Sigmoid colon (tissue), 7 donors: ENCODE data around the gene ZFYVE26. TPM values are rescaled to one million over a fixed set of nuclear protein-coding genes. Genes with fewer than 3 reads are reported as not detected.

Experiments
- DNase-seq: peaks from one replicate; pipeline ENCODE4 v3.0.0-alpha.2; 2019
- H3K27ac ChIP-seq, 4 donors: fragments of 200-600 bp; sonication (generic); one replicate each; pipeline ENCODE4 v1.5.1; 2016 to 2019; ENCODE audit warnings: mild to moderate bottlenecking in 1 of 4
- H3K27me3 ChIP-seq, 3 donors: fragments of 200-600 bp; sonication (generic); one replicate each; pipeline ENCODE4 v1.5.1; 2019; ENCODE audit warnings: mild to moderate bottlenecking in 1 of 3
- H3K36me3 ChIP-seq, 4 donors: fragments of 200-600 bp; sonication (generic); one replicate each; pipeline ENCODE4 v1.5.1; 2016 to 2019
- H3K4me1 ChIP-seq, 4 donors: fragments of 200-600 bp; sonication (generic); one replicate each; pipeline ENCODE4 v1.5.1; 2017 to 2019
- H3K4me3 ChIP-seq, 4 donors: fragments of 200-600 bp; sonication (generic); one replicate each; pipeline ENCODE4 v1.5.1; 2017 to 2019; ENCODE audit warnings: mild to moderate bottlenecking in 2 of 4, moderate library complexity in 1 of 4
- H3K9me3 ChIP-seq, 4 donors: fragments of 200-600 bp in 3 of 4; sonication (generic) in 3 of 4; one replicate each; pipeline versions ENCODE4 v1.5.1 to v1.6.1; 2013 to 2019
- EP300 ChIP-seq, 4 donors: sonication (generic); formaldehyde crosslinking; IDR thresholded peaks; one replicate each; pipeline ENCODE4 v1.6.1; 2017; ENCODE audit warnings: antibody characterized with exemption in 4 of 4
- POLR2A ChIP-seq, 2 donors: fragments of 450-650 bp; IDR thresholded peaks; one replicate each; pipeline ENCODE4 v1.6.1; 2016; ENCODE audit warnings: antibody characterized with exemption in 2 of 2, mild to moderate bottlenecking in 2 of 2, moderate library complexity in 2 of 2
- POLR2AphosphoS5 ChIP-seq, 4 donors: sonication (generic); formaldehyde crosslinking; IDR thresholded peaks; one replicate each; pipeline ENCODE4 v1.6.1; 2017; ENCODE audit warnings: antibody characterized with exemption in 4 of 4
- WGBS, 2 donors: extraction: QIAGEN DNeasy Blood & Tissue Kit; methylation state at CpG; one replicate each; pipeline ENCODE4 v1.1.7; 2013; 5-methylcytosine and 5-hydroxymethylcytosine counted together
- intact Hi-C: fragments of 100-400 bp; cut with DNase I; formaldehyde crosslinking; loops from one replicate; pipeline ENCODE4 v1.15.1; 2023
- polyA plus RNA-seq, 3 donors: library from polyadenylated mRNA; stranded (reverse); fragments of 200-250 nt; gene quantifications; one replicate each; pipeline ENCODE4 v1.2.3, GENCODE V29; 2013
- total RNA-seq, 4 donors: library from RNA; depleted of rRNA; stranded (reverse); fragments of >200 nt; gene quantifications; one replicate each; pipeline ENCODE4 v1.1.0, GENCODE V29; 2016
- TF ChIP-seq, protein P1 (sequence below), 4 experiments: fragments of 450-650 bp in 3 of 4; fragments of 200-600 bp in 1 of 4; IDR thresholded peaks; one replicate each; pipeline ENCODE4 v1.5.1; 2016 to 2019; ENCODE audit warnings: antibody characterized with exemption in 4 of 4, mild to moderate bottlenecking in 3 of 4, moderate library complexity in 2 of 4
- donor health status: healthy with polysubstance abuse.
- donor health status: Bipolar disorder and iron deficiency.
- donor health status: healthy.

Gene ZFYVE26
- total and polyA plus RNA-seq, 7 donors = 1.8 to 48.7 (median 16.6) TPM

DNA sequence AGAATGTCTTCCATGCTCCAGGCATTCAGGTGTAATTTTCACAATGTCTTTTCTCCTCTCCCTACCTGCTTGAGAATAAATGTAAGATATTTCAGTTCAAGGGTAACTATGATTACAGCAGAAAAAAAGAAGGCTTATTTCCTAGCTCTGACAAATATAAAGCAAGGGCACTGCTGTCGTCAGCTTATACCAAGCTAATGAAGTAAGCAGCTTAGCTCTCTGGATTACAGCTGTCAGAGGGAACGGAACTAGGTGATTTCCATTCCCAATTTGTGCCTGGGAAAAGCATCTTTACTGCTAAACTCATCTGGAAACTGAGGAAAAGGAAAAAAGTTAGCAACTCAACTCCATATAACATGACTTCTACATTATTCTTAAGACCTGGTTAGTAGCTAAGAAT is 56.5 kb downstream of the ZFYVE26 start:
- intact Hi-C loops = no loop called here
- Histone ChIP-seq H3K9me3 (no peaks in the 10 kb centered on the region), H3K4me3 (no peak overlapping the region), H3K27ac (no peak overlapping the region), H3K27me3 (no peaks in the 10 kb centered on the region), H3K4me1 (no peaks in the 10 kb centered on the region), H3K36me3 (peaks cover 14 to 74% (median 32%) of the 10 kb centered on the region in 4 donors)
- no peak for DNase-seq
- TF ChIP-seq POLR2A (IDR thresholded peaks at IDR 0.05) (no peak), POLR2AphosphoS5 (IDR thresholded peaks at IDR 0.05) (no peak), EP300 (IDR thresholded peaks at IDR 0.05) (no peak)
- TF ChIP-seq, protein P1, sequence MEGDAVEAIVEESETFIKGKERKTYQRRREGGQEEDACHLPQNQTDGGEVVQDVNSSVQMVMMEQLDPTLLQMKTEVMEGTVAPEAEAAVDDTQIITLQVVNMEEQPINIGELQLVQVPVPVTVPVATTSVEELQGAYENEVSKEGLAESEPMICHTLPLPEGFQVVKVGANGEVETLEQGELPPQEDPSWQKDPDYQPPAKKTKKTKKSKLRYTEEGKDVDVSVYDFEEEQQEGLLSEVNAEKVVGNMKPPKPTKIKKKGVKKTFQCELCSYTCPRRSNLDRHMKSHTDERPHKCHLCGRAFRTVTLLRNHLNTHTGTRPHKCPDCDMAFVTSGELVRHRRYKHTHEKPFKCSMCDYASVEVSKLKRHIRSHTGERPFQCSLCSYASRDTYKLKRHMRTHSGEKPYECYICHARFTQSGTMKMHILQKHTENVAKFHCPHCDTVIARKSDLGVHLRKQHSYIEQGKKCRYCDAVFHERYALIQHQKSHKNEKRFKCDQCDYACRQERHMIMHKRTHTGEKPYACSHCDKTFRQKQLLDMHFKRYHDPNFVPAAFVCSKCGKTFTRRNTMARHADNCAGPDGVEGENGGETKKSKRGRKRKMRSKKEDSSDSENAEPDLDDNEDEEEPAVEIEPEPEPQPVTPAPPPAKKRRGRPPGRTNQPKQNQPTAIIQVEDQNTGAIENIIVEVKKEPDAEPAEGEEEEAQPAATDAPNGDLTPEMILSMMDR (IDR thresholded peaks at IDR 0.05) = no peak
- WGBS, 2 donors = 94 to 95% methylated on average over 2 of the region's 2 CpGs

GRCh38 chr14:67757175-67757574 is 59.2 kb downstream of the ZFYVE26 start:
- Histone ChIP-seq H3K36me3 (peaks cover 16 to 74% (median 38%) of the 10 kb centered on the region in 4 donors), H3K27me3 (no peaks in the 10 kb centered on the region), H3K4me3 (no peak overlapping the region), H3K9me3 (no peaks in the 10 kb centered on the region), H3K27ac (no peak overlapping the region), H3K4me1 (no peaks in the 10 kb centered on the region)
- WGBS, 2 donors = 85 to 91% methylated on average over 3 of the region's 3 CpGs
- DNase-seq = no peak
- intact Hi-C loops = no loop called here
- TF ChIP-seq EP300 (IDR thresholded peaks at IDR 0.05) = no peak
- TF ChIP-seq POLR2A (IDR thresholded peaks at IDR 0.05) = no peak
- no peak for TF ChIP-seq POLR2AphosphoS5 (IDR thresholded peaks at IDR 0.05)
- TF ChIP-seq, protein P1 (IDR thresholded peaks at IDR 0.05) = no peak

DNA sequence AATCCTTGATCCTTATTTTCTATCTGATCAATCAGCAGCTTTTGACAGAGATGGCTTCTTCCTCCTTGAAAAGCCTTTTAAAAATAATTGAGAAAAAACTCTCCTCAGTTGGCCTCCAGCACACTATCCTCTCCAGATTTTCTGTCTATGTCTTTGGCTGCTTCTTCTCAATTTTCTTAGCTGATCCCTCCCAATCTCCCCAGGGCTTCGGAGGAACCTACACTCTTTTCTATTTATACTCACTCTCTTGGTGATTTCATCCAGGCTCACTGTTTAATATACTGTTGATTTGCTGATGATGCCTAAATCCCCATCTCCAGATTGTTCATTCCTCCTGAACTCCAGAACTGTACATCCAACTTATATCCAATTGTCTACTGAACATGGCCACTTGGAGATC is 59.9 kb downstream of the ZFYVE26 start:
- TF ChIP-seq POLR2A (IDR thresholded peaks at IDR 0.05) = no peak
- no peak for TF ChIP-seq EP300 (IDR thresholded peaks at IDR 0.05)
- TF ChIP-seq POLR2AphosphoS5 (IDR thresholded peaks at IDR 0.05) = no peak
- TF ChIP-seq, protein P1 (IDR thresholded peaks at IDR 0.05) = no peak
- 90 to 99% methylated on average over 1 of the region's 1 CpG for WGBS, 2 donors
- Histone ChIP-seq H3K27ac (no peak overlapping the region), H3K36me3 (peaks cover 21 to 75% (median 40%) of the 10 kb centered on the region in 4 donors), H3K4me1 (no peaks in the 10 kb centered on the region), H3K9me3 (no peaks in the 10 kb centered on the region), H3K27me3 (no peaks in the 10 kb centered on the region), H3K4me3 (no peak overlapping the region)
- DNase-seq = no peak
- intact Hi-C loops = no loop called here

DNA sequence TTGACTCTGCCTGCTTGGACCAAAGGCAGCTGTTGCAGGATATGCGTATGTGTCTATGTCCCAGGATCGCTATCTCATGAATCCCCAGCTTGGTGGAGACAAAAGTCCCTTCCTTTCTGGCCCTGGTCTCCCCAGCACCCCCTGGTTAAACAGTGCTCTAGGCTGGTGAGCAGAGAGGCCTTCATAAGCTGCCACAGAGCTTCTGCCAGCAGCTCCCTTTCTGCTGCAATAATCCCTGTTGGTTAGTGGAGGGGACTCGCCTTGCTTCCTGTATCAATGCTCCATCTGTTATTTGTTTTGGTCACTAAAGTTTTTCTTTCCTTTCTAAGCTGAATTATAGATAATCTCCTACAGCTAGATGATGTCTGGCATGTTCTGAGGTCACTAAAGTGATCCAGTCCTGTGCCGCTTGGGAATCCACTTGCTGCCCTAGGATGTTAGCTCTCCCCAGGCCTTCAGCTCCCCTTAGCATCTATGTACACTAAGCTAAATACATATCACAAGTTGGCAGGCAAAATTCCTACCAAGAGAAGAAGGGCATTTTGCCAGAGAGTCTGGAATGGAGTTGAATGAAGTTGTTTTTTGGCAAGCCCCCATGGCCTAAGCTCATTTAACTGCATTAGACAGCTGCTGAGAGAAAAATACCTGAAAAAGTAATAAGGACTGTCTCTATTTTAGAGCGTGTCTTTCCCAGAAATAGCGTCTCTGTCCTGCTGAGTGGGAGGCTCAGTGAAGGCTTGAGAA is 66.9 kb downstream of the ZFYVE26 start:
- intact Hi-C loops = no loop called here
- Histone ChIP-seq H3K36me3 (peaks cover 14 to 84% (median 44%) of the 10 kb centered on the region in 4 donors), H3K4me1 (no peaks in the 10 kb centered on the region), H3K27ac (peak overlapping the region in 1 of 4 donors; percentile 13), H3K27me3 (no peaks in the 10 kb centered on the region), H3K9me3 (no peaks in the 10 kb centered on the region), H3K4me3 (no peak overlapping the region)
- 93 to 95% methylated on average over 6 of the region's 6 CpGs for WGBS, 2 donors
- TF ChIP-seq POLR2A (IDR thresholded peaks at IDR 0.05) = no peak
- no peak for TF ChIP-seq EP300 (IDR thresholded peaks at IDR 0.05)
- no peak for TF ChIP-seq POLR2AphosphoS5 (IDR thresholded peaks at IDR 0.05)
- TF ChIP-seq, protein P1 (IDR thresholded peaks at IDR 0.05) = no peak
- no peak for DNase-seq
